B cell (primary cell): ENCODE results near the gene CTNNA3. TPM values are rescaled to one million over a fixed set of nuclear protein-coding genes. Genes with fewer than 3 reads are reported as not detected.

Experiments used
- ATAC-seq: fragments of 200-7000 bp; cut with Tn5 transposase; one replicate; pipeline ENCODE4 v1.10.0; 2021; ENCODE audit warnings: low read depth, mild to moderate bottlenecking, moderate number of reproducible peaks, moderate library complexity
- CTCF ChIA-PET: fragments of 350-600 bp; sonication (Branson Sonifier 250); formaldehyde crosslinking; loops from one replicate; lab custom pipeline; 2021; ENCODE audit warnings: antibody characterized with exemption, inconsistent platforms; lab: Charles Lee
- POLR2A ChIA-PET: fragments of 350-600 bp; sonication (Branson Sonifier 250); formaldehyde crosslinking; loops from one replicate; lab custom pipeline; 2021; ENCODE audit warnings: antibody characterized with exemption; lab: Charles Lee
- DNase-seq: peaks from one replicate; pipeline ENCODE4 v3.0.0; 2013
- H2AFZ ChIP-seq: 2 replicates; pipeline ENCODE4 v1.6.1; 2012; ENCODE audit warnings: mild to moderate bottlenecking, low read depth, low read length; ENCODE audit not compliant: insufficient read depth, poor library complexity, severe bottlenecking
- H3K27ac ChIP-seq, 2 donors: 1 replicate in 1 of 2; 2 replicates in 1 of 2; pipeline ENCODE4 v1.5.1; 2012 to 2013; ENCODE audit warnings: low read length in 2 of 2, mild to moderate bottlenecking in 2 of 2, moderate library complexity in 1 of 2
- H3K27me3 ChIP-seq, 4 experiments: fragments of 200-600 bp in 1 of 4; sonication (generic) in 1 of 4; replicated peaks in 1 of 4; 1 replicate in 2 of 4; 2 replicates in 2 of 4; pipeline versions ENCODE4 v1.6.1 to v1.7.0; 2013 to 2016; ENCODE audit warnings: low read length in 3 of 4, mild to moderate bottlenecking in 2 of 4, mixed read lengths in 1 of 4, moderate library complexity in 1 of 4; ENCODE audit not compliant: insufficient read depth in 4 of 4, control insufficient read depth in 3 of 4; ENCODE audit errors: control extremely low read depth in 1 of 4
- H3K36me3 ChIP-seq, 2 experiments: replicated peaks in 1 of 2; 1 replicate in 1 of 2; 2 replicates in 1 of 2; pipeline versions ENCODE4 v1.6.1 to v1.7.1; 2013; ENCODE audit warnings: low read length in 1 of 2; ENCODE audit not compliant: insufficient read depth in 2 of 2, control insufficient read depth in 1 of 2; ENCODE audit errors: control extremely low read depth in 1 of 2, extremely low read depth in 1 of 2
- H3K4me1 ChIP-seq, 2 donors: fragments of 200-600 bp in 1 of 2; sonication (generic) in 1 of 2; 1 replicate in 1 of 2; 2 replicates in 1 of 2; pipeline versions ENCODE4 v1.5.1 to v1.6.1; 2013 to 2017; ENCODE audit warnings: low read length in 2 of 2; ENCODE audit not compliant: control insufficient read depth in 2 of 2, insufficient read depth in 2 of 2
- H3K4me2 ChIP-seq: replicated peaks from 2 replicates; pipeline ENCODE3; 2012; ENCODE audit warnings: mild to moderate bottlenecking, low read depth, low read length; ENCODE audit not compliant: poor library complexity, severe bottlenecking
- H3K4me3 ChIP-seq, 5 experiments: fragments of 200-600 bp in 1 of 5; sonication (generic) in 1 of 5; 1 replicate in 3 of 5; 2 replicates in 2 of 5; pipeline versions ENCODE4 v1.5.1 to v1.7.0; 2011 to 2016; ENCODE audit warnings: low read length in 4 of 5, mild to moderate bottlenecking in 4 of 5, low read depth in 2 of 5, control low read depth in 1 of 5, moderate library complexity in 1 of 5; ENCODE audit not compliant: insufficient read depth in 1 of 5; ENCODE audit errors: control extremely low read depth in 1 of 5, extremely low read depth in 1 of 5
- H3K79me2 ChIP-seq: fragments of 200-600 bp; sonication (generic); one replicate; pipeline ENCODE4 v1.6.0; 2016; ENCODE audit warnings: low read length; ENCODE audit not compliant: control insufficient read depth, insufficient read depth
- H3K9ac ChIP-seq: fragments of 200-600 bp; sonication (generic); 2 replicates; pipeline ENCODE4 v1.6.1; 2017; ENCODE audit warnings: mild to moderate bottlenecking, low read length, moderate library complexity
- H3K9me3 ChIP-seq, 3 donors: one replicate each; pipeline versions ENCODE4 v1.6.1 to v1.7.1; 2013; ENCODE audit warnings: low read length in 2 of 3; ENCODE audit not compliant: control insufficient read depth in 2 of 3, insufficient read depth in 1 of 3; ENCODE audit errors: control extremely low read depth in 1 of 3
- H4K20me1 ChIP-seq: 2 replicates; pipeline ENCODE4 v1.6.0; 2012; ENCODE audit warnings: mild to moderate bottlenecking, low read length; ENCODE audit not compliant: insufficient read depth, control insufficient read depth, poor library complexity, severe bottlenecking
- H3K27ac Mint-ChIP-seq: one replicate; pipeline ENCODE4 v1.8.0; 2021; ENCODE audit warnings: mixed read lengths
- H3K27me3 Mint-ChIP-seq: one replicate; pipeline ENCODE4 v1.8.0; 2021; ENCODE audit warnings: mixed read lengths
- H3K4me1 Mint-ChIP-seq: one replicate; pipeline ENCODE4 v1.8.0; 2021; ENCODE audit warnings: mixed read lengths
- H3K4me3 Mint-ChIP-seq: one replicate; pipeline ENCODE4 v1.8.0; 2021; ENCODE audit warnings: mixed read lengths
- H3K9me3 Mint-ChIP-seq: one replicate; pipeline ENCODE4 v1.8.0; 2022; ENCODE audit warnings: mixed read lengths; ENCODE audit not compliant: insufficient read depth
- EZH2 ChIP-seq: IDR thresholded peaks from 2 replicates; pipeline ENCODE4 v1.6.1; 2012; ENCODE audit warnings: borderline replicate concordance, low read depth, mild to moderate bottlenecking, moderate library complexity, low read length; ENCODE audit not compliant: insufficient read depth, poor library complexity, severe bottlenecking
- WGBS: methylation state at CpG from one replicate; pipeline ENCODE4 v1.1.5; 2013; ENCODE audit warnings: missing lambda C conversion rate; ENCODE audit not compliant: insufficient coverage; 5-methylcytosine and 5-hydroxymethylcytosine counted together
- intact Hi-C: fragments of 100-400 bp; cut with micrococcal nuclease; formaldehyde crosslinking; loops from one replicate; pipeline ENCODE4 v1.10.0; 2022
- polyA plus RNA-seq: library from polyadenylated mRNA; depleted of rRNA; stranded (reverse); fragments of >200 nt; gene quantifications from 2 replicates; pipeline ENCODE4 v1.2.3, GENCODE V29; 2012
- total RNA-seq, 2 donors: library from RNA; stranded (reverse); fragments of 120-200 nt in 1 of 2; gene quantifications; 1 replicate in 1 of 2; 2 replicates in 1 of 2; pipeline versions ENCODE4 v1.2.3 to v1.2.4, GENCODE V29; 2013 to 2022
- TF ChIP-seq, protein P1 (sequence below): fragments of 200-600 bp; IDR thresholded peaks from one replicate; pipeline ENCODE4 v1.8.0; 2022; ENCODE audit warnings: antibody characterized with exemption, mild to moderate bottlenecking

The CTNNA3 gene
- total and polyA plus RNA-seq, 2 donors (not counting 1 experiment from before 2014, with no cell fraction given): 0.01 TPM; not detected in 1

DNA sequence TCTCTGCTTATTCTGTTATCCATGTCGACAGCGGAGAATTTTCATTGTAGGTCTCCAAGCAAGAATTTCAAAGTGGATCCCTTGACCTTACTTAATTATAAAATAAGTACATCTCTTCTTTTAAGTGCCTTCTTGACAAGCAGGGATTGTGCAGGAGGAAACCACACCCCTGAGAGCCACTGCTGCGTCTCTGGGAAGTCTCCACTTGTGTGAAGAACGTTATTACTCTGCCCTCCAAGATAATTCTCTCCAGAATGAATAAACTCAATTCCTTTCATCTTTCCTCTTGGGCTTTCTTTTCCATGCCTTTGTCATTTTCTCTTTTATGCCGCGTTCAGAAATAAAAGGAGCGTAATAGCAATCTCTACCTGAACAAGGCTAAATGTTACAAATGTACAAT lies 1801.0 kb downstream of the CTNNA3 start:
- no peak overlapping the region for H3K4me2 ChIP-seq
- Mint-ChIP-seq H3K4me1 (no peaks in the 10 kb centered on the region), H3K4me3 (no peak overlapping the region), H3K27me3 (no peaks in the 10 kb centered on the region), H3K9me3 (no peaks in the 10 kb centered on the region), H3K27ac (no peak overlapping the region)
- no peak overlapping the region for H2AFZ ChIP-seq
- no peak overlapping the region for H3K27ac ChIP-seq
- ATAC-seq: no peak
- H4K20me1 ChIP-seq: no peaks in the 10 kb centered on the region
- DNase-seq: no peak
- H3K9ac ChIP-seq: no peak overlapping the region
- H3K4me3 ChIP-seq: no peak overlapping the region
- ChIA-PET CTCF (no interaction called here), POLR2A (no interaction called here)
- no peaks in the 10 kb centered on the region for H3K36me3 ChIP-seq
- H3K27me3 ChIP-seq: no peaks in the 10 kb centered on the region
- WGBS: 65% methylated on average over 2 of the region's 7 CpGs
- intact Hi-C loops: no loop called here
- H3K79me2 ChIP-seq: no peaks in the 10 kb centered on the region
- H3K9me3 ChIP-seq: no peaks in the 10 kb centered on the region
- no peaks in the 10 kb centered on the region for H3K4me1 ChIP-seq
- TF ChIP-seq EZH2: no peak
- TF ChIP-seq, protein P1, sequence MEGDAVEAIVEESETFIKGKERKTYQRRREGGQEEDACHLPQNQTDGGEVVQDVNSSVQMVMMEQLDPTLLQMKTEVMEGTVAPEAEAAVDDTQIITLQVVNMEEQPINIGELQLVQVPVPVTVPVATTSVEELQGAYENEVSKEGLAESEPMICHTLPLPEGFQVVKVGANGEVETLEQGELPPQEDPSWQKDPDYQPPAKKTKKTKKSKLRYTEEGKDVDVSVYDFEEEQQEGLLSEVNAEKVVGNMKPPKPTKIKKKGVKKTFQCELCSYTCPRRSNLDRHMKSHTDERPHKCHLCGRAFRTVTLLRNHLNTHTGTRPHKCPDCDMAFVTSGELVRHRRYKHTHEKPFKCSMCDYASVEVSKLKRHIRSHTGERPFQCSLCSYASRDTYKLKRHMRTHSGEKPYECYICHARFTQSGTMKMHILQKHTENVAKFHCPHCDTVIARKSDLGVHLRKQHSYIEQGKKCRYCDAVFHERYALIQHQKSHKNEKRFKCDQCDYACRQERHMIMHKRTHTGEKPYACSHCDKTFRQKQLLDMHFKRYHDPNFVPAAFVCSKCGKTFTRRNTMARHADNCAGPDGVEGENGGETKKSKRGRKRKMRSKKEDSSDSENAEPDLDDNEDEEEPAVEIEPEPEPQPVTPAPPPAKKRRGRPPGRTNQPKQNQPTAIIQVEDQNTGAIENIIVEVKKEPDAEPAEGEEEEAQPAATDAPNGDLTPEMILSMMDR: no peak

- H3K27ac ChIP-seq: no peak overlapping the region
- Mint-ChIP-seq H3K27ac (no peak overlapping the region), H3K9me3 (no peaks in the 10 kb centered on the region), H3K4me1 (no peaks in the 10 kb centered on the region), H3K4me3 (no peak overlapping the region), H3K27me3 (no peaks in the 10 kb centered on the region)
- no peak overlapping the region for H2AFZ ChIP-seq
- H3K9me3 ChIP-seq: no peaks in the 10 kb centered on the region
- ATAC-seq: no peak
- no peak overlapping the region for H3K4me3 ChIP-seq
- intact Hi-C loops: no loop called here
- no peaks in the 10 kb centered on the region for H3K79me2 ChIP-seq
- no peak overlapping the region for H3K9ac ChIP-seq
- no peak overlapping the region for H3K4me2 ChIP-seq
- WGBS: 82% methylated on average over 1 of the region's 4 CpGs
- no peaks in the 10 kb centered on the region for H3K4me1 ChIP-seq
- ChIA-PET POLR2A (no interaction called here), CTCF (no interaction called here)
- no peak for TF ChIP-seq EZH2
- TF ChIP-seq, protein P1: no peak
- no peaks in the 10 kb centered on the region for H3K36me3 ChIP-seq
- no peaks in the 10 kb centered on the region for H3K27me3 ChIP-seq
- no peaks in the 10 kb centered on the region for H4K20me1 ChIP-seq
- no peak for DNase-seq
Measured at GRCh38 chr10:65894379-65894778, 1801.6 kb downstream of the CTNNA3 start.
